GM21515 (cell line): ENCODE measurements around the gene STRC.
"Not testable (repeated sequence)": the region's sequence is repeated elsewhere in the genome, so short reads cannot be mapped to it uniquely, and the experiment has no call there.

Experiments
- ATAC-seq: cut with Tn5 transposase; IDR thresholded peaks from one replicate; pipeline ENCODE4 v1.9.1; 2021; ENCODE audit not compliant: unreplicated experiment

STRC gene

GRCh38 chr15:43566615-43567014 lies 52.0 kb downstream of the STRC start:
- ATAC-seq = not testable (repeated sequence)

DNA sequence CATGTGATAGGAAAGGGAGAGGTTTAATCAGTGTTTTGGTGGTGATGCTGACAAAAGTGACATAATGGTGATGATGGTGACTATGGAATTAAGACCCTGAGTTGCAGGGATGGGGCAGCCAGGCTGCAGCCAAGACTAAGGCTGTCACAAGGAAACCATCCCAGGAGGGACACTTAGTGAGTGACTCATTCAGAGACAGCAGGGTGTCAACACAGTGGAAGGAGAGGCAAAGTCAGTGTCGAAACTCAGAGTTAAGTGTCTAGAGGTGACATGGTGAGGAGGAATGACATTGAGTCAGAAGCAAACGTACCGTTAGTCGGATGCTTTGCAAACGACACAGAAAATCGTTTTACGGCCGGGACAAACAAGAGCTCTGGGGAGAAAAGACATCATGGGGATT lies 54.8 kb downstream of the STRC start:
- ATAC-seq = not testable (repeated sequence)

GRCh38 chr15:43562753-43563152 lies 55.8 kb downstream of the STRC start:
- ATAC-seq = not testable (repeated sequence)

GRCh38 chr15:43552986-43553385 lies 65.6 kb downstream of the STRC start:
- ATAC-seq = no peak

- ATAC-seq = no peak
Measured at GRCh38 chr15:43552256-43552655, 66.3 kb downstream of the STRC start.

DNA sequence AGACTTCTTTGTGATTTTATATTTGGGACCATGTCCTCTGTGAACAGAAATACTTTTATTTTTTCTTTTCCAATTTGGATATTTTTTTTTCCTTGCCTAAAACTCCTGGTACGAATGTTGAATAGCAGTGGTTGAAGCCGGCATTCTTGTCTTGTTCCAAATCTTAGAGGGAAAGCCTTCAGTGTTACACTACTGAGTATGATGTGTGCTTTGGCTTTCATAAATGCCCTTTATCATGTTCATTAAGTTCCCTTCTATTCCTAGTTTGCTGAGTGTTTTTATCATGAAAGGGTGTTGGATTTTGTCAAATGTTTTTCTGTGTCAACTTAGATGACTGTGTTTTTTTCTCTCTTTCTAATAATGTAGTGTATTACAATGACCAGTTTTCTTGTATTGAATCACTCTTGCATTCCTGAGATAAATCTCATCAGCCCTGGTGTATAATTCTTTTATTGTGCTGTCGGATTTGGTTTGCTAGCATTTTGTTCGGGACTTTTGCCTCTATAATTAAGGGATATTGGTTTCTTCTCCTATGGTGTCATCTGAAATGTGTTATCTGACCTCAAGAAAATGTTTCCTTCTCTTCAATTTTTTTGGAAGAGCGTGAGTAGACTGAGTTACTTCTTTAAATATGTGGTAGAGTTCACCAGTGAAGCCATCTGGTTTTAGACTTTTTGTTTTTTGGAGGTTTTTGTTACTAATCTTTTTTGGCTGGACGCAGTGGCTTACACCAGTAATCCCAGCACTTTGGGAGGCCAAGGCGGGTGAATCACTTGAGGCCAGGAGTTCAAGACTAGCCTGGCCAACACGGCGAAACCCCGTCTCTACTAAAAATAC lies 67.9 kb downstream of the STRC start:
- ATAC-seq = no peak
